Measurements from ENCODE around the gene UVRAG.

- no peak for TF ChIP-seq CTCF (IDR thresholded peaks at IDR 0.05)
- TF ChIP-seq POLR2A (IDR thresholded peaks at IDR 0.05), result no peak
Observed at GRCh38 chr11:75813622-75814039, 1.4 kb upstream of the UVRAG start.
